Hematopoietic multipotent progenitor cell (in vitro differentiated cells): ENCODE measurements around the gene EDN2. TPM values are rescaled to one million over a fixed set of nuclear protein-coding genes. Genes with fewer than 3 reads are reported as not detected.
A peak's percentile ranks its signal among the peaks of the same experiment; 100 is the strongest.

Experiments used
- DNase-seq, 3 donors: peaks; one replicate each; pipeline ENCODE4 v3.0.0-alpha.2; 2011 to 2015; ENCODE audit warnings: low read depth in 2 of 3, low spot score in 2 of 3
- total RNA-seq: library from RNA; depleted of rRNA; stranded (reverse); fragments of >200 nt; gene quantifications from one replicate; pipeline ENCODE4 v1.2.3, GENCODE V29; 2012

Gene EDN2
- total RNA-seq, 1 donor, result not detected

DNA sequence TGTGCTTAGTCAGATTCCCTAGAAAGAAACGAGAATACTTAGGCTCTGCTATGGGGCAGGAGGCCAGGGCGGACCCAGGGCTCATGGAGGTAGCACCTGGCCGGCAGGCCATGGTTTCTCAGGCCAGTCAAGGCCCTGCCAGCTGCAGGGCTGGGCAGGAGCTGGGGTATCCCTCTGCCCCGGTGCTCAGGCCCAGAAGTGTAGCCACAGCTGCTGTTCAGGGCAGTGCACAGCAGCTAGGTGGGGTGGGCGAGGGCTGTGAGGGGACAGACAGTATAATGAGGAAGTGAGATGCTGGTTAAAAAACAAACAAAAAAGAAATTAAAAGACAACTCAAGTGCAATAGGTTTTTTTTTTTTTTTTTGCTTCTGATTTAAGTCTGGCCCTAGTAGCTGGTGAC, 34.0 kb upstream of the EDN2 start:
- DNase-seq, result peak in 1 of 3 donors; percentile 33

DNA sequence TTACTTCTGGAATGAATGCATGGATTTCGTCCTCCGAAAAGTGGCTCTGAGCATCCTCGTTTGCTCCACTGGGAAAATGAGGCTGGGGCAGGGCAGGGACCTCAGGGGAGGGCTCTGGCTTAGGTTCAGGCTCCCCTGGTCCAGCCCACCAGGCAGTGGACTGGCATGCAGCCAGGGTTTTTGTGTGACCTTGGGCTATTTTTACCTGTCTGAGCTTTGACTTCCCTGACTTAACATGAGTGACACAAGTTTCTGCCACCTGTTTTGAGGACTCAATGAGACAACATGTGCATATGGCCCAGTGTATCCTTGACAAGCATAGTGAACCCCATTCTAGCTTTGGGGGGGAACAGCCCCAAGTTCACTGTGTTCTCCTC, 32.6 kb upstream of the EDN2 start:
- DNase-seq, result no peak

DNA sequence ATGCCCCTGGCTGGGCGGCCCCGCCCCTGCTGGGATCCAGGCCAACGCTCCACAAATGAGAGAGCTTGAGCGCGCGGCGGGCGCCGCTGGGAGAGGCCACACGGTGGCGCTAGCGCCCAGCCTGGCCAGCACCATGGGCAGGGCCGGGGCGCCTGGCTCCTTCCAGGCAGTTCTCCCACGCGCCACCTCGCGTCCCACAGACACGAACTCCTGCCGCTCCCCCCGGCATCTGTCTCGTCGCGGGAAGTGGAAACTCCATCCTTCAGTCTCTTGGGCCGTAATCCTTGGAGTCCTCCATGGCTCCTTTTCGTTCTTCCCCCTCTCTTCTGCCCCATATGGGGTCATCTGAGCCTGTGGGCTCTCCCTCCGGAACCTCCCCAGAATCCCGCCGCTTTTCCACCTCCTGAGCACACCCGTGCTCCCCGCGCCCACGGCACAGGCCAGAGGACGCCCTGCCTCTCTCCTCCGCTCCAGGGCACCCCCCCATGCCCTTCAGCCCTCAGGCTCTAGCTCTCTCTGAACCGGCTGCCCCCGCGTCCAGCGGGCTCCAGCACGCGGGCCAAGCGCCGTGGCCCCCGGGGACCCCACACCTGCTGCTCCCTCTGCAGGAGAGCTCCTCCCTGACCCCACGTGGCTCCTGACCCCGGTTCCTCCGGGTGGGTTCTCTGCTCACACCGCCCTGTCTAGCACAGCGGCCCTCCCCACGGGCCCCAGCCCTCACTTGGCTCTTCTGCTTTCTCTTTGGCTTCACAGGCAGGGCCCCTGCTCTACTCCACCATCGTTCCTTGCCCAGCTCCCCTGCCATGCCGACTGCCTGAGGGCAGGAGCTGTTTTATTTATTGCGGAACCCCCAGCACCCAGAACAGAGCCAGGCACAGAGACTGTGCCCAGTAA, 31.9 kb upstream of the EDN2 start:
- DNase-seq, result peak in 2 of 3 donors; percentile 72 to 76

DNA sequence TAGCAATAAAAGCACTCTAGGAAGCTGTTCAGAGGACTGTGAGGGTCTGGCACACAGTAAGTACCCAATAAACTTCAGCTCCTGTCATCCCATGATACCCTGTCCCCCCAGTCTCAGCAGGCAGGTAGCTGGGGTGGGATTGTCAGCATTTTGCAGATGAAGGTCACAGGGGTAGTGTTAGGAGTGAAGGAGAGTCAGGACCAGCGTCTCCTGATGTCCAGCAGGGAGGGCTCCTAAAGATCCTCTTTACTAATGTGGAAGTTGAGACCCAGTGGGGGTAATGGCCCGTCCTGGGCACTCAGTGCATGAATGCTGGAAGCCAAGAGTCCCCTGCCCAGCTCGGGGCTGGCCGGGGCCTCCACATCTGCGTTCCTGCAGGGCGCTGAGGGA, 31.3 kb upstream of the EDN2 start:
- DNase-seq, result no peak

DNA sequence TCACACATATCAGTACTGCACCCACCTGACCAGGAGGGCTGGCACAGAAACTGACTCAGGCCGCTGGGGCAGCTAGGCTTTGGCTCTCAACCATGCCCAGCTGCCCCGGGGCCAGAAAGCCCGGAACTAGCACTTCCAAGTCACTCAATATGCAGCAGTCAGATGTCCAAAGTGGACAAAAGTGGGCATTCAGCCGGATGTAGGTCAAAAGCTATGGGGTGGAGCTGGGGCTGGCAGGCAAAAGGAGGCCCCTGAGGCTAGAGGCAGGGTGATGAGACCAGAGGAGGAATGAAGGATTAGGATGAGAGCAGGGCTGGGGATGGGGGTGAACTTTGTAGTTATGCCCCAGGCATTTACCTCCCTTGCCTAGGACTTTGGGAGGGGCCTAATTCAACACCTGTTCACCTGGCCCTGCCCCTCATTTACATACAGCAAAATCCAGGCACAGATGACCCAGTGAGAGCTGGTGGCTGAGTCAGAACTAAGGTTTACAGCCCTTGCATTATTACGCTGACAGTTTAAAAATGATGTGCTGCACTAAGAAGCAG, 30.7 kb upstream of the EDN2 start:
- no peak for DNase-seq

DNA sequence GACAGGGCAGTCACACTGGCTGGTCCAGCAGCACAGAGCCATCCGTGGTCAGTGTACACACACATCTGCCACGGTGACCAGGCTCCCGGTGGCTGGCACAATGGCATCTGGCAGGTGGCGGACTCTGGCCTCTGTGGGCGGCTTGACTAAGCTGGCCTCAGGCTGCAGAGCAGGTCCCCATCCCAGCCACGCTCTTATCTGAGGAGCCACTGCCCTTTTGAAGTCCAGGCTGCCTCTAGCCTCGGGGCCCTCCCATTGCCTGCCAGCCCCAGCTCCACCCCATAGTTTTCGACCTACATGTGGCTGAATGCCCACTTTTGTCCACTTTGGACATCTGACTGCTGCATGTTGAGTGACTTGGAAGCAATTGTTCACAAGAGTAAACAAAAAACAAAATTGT, 29.9 kb upstream of the EDN2 start:
- no peak for DNase-seq

DNA sequence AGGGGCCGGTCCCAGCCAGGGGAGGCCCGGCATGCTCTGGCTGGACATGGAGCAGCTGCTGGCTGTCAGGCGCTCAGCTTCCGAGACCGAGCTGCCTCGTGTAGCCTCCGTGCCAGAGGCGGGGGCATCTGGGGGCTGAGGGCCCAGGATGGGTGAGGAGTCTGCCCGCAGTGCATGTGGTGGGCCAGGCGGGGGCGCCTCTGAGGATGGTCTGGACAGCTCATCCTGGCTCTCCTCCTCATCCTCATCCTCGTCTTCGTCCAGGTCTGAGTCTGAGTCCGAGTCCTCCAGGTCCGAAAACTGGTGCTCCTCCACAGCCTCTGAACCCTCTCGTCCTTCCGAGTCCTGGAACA, 28.9 kb upstream of the EDN2 start:
- DNase-seq, result no peak

DNA sequence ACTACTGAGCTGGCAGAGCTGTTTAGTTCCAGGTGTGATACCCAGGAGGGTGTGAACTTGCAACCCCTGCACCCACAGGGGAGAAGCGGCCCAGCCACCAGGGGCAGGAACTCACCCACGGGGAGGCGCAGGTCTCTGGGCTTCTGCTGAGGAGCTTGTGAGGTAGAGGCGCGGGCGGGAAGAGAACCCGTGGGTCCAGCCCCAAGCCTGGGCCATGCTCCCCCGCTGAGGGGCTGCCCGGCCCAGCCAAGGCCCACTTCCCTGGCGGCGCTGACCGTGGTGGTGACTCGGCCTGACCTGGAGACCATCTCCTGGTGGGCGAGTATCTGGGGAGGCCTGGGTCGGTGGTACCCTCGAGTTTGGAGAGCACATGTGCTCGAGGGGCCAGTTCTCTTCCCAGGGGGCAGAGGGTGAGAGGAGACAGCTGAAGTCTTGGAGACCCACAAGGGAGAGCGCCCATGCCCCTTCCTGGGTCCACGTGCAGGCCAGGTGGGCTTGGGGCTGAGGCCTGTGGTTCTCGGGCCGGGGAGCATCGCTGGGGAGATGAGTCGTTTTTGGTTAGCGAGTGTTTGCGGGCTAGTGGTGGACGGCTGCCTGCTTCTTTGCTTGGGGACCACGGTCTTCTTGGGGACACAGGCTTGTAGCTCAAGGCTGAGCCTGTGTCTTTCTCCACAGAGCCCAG, 28.4 kb upstream of the EDN2 start:
- no peak for DNase-seq

DNA sequence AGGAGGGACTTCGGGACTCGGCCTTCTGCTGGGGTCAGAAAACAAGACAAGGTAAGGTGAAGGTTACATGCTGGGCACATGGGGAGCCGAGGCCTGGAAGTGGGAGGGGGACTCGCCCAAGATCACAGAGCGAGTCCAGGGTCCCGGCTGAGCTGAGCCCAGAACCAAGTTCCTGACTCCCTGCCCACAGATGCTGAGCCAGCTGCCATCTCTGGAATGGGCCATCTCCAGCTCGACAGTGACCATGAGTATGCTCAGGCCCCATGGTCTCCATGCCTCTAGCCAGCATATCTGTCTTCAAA, 26.7 kb upstream of the EDN2 start:
- no peak for DNase-seq

DNA sequence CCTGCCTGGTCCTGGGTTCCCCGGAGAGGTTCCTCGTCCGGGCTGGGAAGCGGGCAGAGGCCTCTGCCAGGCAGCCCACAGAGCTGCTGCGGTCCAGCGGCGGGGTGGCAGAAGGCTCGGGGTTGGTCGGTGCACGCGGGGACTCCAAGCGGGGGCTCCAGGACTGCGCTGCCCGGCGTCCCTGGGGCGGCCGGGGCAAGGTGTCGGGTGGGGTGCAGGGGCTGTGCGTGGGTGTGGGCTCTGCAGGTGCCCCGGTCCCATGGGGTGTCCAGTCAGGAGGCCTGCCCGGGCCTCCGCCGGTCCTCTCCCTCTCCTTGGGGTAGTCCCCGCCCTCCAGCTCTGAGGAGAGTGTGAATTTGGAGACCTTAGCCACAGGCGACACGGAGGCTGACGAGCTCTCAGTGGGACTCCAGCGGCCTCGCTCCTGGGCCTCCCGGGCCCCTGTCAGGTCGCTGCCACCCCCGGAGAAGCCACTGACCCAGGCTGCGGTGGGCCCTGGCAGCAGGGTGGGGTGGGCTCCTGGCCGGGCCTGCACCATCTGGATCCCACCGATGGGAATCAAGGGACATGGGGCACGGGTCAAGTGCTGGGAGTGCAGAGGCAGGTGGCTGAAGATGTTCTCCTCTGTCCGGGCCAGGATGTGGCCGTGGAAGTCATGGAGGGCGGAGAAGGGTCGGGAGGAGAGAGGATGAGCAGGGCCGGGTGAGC, 26.2 kb upstream of the EDN2 start:
- DNase-seq, result no peak

DNA sequence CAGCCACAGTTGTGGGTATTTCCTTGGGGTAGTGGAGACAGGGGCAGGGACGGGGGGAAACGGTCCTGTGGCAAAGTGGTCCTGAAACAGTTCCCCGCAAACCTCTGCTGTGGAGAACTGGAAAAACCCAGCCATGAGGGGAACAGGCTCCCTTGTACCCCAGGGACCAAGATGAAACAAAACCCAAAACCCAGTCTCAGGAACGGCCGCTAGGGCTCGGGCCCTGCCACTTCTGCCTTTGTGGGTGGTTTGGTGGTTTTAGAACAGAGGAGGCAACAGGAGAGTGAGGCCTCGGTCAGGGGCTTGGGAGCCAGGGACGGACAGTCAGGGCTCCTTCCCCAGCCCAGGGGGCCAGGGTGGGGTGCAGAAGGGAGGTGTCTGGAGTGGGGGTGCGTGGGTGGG, 24.8 kb upstream of the EDN2 start:
- no peak for DNase-seq

DNA sequence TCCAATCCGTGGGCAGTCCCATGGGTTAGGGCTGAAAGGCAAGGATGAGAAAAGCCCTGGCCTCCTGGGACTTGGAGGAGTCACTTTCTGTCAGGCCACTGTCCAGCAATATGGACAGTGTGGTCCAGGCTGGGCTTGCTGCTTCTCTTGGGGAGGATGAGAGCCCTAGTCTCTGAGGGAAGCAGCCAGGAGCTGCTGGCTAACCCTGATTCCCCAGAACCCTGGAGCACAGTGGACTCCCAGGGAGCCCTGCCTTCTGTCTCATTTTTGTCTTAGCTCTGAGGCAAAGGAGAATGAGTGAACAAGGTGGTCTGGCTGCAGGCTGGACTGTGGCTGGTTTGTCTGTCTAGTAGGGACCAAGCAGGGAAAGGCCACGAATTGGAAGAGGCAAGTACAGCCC, 23.8 kb upstream of the EDN2 start:
- no peak for DNase-seq

DNA sequence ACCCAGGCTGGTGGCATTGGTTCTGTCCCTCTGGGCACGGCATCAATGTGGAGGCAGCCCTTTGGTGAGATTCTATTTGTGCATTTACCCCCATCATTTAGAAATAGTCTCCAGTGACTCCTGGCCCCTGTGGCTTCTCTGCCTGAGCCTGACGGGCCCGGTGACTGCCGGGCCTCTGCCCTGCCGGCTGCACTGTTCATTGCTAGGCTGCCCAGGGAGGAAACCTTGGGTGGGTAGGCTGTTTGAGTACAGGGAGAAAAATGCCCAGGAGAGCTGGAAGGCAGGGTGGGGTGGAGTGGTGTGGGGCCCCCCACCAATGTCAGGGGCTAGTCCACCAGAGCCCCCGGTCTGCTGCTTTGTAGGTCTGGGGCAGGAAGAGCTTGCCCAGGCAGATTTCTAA, 23.4 kb upstream of the EDN2 start:
- no peak for DNase-seq

DNA sequence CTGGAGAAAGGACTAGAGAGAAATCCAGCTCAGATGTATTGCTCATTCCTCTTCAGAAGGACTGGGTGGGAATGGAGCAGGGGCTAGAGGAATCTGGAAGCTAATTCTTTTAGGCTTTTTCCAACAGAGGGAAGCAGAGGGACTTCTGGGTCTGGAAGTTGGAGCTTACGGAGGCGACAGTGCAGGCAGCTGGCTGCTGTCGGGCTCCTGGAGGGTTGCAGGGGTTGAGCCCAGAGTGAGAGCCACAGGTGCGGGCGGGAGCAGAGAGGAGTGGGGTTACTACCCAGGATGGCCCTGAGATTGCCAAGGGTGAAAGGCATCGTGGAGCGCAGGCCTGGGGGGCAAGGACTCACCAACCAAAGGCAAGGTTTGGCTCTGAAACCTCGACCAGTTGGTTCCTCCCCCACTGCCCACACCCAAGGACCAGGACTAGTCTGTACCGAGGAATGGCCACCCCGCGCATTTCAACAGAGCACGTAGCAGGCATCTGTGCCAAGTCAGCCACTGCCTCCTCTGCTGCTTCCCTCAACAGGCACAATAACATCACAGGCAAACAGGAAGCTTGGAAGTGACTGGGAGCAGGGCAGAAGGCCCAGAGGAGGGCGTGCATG, 22.7 kb upstream of the EDN2 start:
- DNase-seq, result no peak

DNA sequence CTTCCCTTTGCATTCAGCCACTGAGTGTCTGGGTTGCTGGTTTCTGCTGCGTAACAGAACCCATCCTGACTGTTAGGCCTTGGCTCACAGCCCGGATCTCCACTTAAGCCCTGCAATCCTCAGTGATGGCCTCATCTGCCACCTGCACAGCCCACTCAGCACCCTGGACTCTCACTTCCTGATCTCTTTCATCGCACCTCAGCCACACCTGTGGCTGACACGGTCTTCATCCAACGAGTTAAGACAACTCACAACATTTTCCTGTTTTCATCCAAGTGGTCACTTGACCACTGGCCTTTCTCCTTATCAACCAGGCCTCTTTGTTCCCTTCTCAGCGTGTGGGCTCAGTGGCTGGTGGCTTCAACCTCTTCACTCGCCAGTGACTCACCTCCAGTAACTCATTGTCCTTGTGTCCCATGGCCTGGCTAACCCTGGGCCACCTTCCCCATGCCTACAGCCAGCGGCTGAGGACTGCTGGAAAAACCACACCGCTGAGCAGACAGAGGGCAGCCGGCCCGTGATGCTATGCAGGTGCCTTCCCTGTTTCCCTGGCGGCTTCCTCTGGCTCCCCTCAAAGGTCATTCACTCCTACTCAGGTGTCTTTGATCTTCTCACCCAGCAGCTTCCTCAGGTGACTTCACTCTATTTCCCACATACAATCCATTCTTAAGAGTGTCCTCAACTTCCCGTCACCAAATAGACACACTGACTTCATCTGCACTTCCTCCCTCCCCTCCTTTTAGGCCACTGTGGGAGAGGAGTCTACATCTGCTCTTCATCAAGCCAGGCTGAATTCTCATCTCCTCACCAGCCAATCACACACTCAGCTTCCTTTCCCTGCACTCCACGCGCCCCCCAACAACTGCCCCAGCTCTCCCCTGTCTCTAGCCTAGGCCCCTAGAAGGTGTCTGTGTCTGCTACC, 19.9 kb upstream of the EDN2 start:
- no peak for DNase-seq

DNA sequence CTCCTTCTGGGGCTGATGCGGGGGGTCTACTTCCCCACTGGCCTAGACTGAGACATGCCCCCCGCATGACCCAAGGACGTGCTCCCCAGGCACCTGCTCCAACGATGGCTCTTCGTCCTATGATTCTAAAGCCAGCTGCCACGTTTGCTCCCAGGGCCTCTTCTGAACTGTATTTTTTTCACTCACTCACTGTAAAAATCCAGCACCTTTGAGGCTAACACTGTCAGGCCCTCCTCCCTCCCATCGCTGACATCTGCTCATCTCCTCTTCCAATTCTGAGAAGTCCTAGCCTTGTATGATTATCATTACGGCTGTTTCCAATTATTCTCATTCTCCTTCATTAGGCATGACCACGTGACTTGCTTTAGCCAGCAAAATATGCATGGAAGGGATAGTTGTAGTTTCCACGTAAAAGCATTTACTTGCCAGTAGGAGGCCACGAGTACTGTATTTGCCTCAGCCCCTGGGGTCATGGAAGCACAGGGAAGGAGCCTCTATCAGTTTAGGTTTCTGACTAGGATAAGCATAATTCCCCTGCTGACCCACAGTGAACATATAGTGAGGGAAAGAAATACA, 19.1 kb upstream of the EDN2 start:
- no peak for DNase-seq

DNA sequence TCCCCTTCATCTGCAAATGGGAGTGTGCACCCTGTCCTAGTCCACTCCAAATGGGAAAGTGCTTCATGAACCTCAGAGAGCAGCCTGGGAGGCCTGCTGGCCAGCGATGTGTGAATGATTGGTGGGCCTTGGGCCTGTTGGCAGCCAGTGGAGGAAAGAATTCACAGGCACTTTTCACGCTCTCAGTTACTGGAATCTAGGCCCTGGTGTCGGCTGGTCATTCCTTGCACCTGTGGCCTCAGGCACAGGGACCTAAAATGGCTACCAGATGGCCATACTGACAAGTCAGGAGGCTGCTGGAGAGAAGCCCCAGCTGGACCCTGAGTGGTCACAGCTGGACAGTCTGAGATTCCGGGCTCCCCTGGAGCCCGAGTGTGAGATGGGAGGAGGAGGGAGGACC, 18.4 kb upstream of the EDN2 start:
- DNase-seq, result no peak

DNA sequence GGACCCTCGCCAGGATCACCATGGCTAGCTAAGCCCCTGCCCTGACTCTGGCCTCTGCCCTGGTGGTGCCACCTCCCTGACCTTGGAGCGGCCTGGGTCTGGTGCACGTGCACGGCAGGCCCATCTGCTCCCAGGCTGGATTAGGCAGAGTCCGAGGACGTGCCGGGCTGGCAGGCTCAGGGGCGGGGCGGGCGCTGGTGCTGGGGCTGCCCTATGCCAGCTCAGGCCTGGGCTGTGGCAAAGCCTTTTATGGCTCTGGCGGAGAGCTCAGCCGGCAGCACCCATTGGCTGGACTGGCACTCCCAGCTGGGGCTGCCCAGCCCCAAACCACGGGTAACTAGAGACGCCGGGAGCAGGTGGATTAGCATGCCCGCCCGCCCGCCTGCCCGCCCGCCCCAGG, 17.1 kb upstream of the EDN2 start:
- no peak for DNase-seq

DNA sequence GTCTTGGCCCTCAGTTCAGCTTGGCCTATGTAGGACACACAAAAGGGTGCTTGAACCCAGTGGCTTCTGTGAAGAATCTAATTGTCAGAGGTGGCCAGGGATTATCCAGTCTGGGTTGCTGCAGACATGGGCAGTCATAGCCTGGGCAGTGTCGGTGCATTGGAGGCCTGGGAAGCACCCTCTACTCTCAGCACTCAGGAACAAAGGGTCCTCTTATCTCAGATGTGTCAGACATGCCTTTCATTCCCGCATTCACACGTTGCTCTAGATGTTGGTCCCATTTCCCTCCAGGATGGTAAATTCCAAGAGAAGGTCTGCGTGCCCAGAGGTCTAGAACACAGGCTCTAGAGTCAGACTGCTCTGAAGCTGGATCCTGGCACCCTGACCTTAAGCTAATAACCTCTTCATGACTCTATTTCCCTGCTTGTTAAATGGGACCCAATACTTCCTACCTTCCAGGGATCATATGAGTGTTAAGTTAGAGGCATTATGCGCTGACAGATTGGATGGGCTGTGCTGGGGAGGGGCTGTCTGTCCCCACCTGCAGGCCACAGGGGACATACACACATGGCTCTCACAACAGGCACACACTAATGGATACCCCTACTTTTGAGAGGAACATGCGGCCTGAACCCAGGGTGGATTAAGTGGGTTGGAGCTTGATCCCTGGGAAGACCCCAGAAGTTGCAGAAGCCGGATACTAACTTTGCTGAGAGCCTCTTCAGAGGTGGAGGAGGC, 16.5 kb upstream of the EDN2 start:
- no peak for DNase-seq
